MG63 (cell line): ENCODE data around the gene NDST4. TPM values are rescaled to one million over a fixed set of nuclear protein-coding genes. Genes with fewer than 3 reads are reported as not detected.

ENCODE experiments used
- DNase-seq: peaks from one replicate; pipeline ENCODE4 v3.0.0-alpha.2; 2020
- H3K27me3 ChIP-seq: fragments of 250-450 bp; sonication (Bioruptor Pico); 2 replicates; pipeline ENCODE4 v1.5.1; 2020; ENCODE audit warnings: mild to moderate bottlenecking, moderate library complexity
- H3K36me3 ChIP-seq: fragments of 250-450 bp; sonication (Bioruptor Pico); 2 replicates; pipeline ENCODE4 v1.5.1; 2020; ENCODE audit warnings: mild to moderate bottlenecking, moderate library complexity
- H3K4me3 ChIP-seq: fragments of 250-450 bp; sonication (Bioruptor Pico); 2 replicates; pipeline ENCODE4 v1.5.1; 2020; ENCODE audit warnings: mild to moderate bottlenecking, moderate library complexity
- H3K9me3 ChIP-seq: fragments of 250-450 bp; sonication (Bioruptor Pico); 2 replicates; pipeline ENCODE4 v1.5.1; 2020; ENCODE audit warnings: mild to moderate bottlenecking, moderate library complexity
- total RNA-seq: library from RNA; depleted of rRNA; stranded (reverse); fragments of >200 nt; shearing (Covaris generic); gene quantifications from 2 replicates; pipeline ENCODE4 v1.2.3, GENCODE V29; 2014; ENCODE audit warnings: low replicate concordance; rRNA removed

Gene NDST4
- not detected in 2 replicates for total RNA-seq

DNA sequence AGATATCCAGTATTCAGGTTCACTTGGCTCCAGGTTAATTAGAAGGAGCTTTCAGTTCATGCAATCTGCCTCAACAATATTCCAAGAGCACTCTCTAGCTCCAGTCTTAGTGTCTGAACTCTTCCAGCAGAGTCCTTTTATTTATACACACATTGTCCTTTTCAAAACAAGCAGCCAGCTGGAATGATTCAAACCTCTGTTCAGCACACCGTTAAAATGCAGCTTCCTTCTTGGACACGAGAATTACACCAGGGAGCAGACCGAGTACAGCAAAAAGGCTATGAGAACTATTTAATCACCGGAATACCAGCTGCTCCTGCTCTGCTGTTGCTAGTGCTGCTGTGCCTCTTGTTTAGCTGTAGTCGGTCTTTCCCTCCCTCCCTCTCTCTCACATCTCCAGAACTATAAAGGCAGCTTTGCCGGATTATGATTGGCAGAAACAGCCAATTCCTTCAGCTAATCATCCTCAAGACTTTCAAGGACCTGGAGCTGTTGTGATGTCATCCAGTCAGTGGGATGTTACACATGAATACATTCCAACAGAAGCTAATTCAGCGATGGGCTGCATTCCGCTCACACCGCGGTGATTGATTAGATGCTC, at the start of gene NDST4:
Gene NDST4 (minus strand): TSS at position 115 of the 601 bp plus-strand sequence. CDS start 36,584 bp downstream, outside the sequence.
- no peak for DNase-seq
- Histone ChIP-seq H3K4me3 (no peak within 1 kb of the TSS), H3K27me3 (no peaks in the 10 kb centered on the region), H3K9me3 (no peaks in the 10 kb centered on the region), H3K36me3 (no peaks in the 10 kb centered on the region)

- Histone ChIP-seq H3K9me3 (no peaks in the 10 kb centered on the region), H3K36me3 (no peaks in the 10 kb centered on the region), H3K27me3 (no peaks in the 10 kb centered on the region), H3K4me3 (no peak overlapping the region)
- DNase-seq = no peak
Measured at GRCh38 chr4:115159141-115159540, 45.7 kb upstream of the NDST4 start.

GRCh38 chr4:115158296-115158695, 44.9 kb upstream of the NDST4 start:
- no peak for DNase-seq
- H3K27me3 ChIP-seq = no peaks in the 10 kb centered on the region

GRCh38 chr4:115154826-115155225, 41.4 kb upstream of the NDST4 start:
- no peak for DNase-seq
- H3K36me3 ChIP-seq = no peaks in the 10 kb centered on the region
- no peaks in the 10 kb centered on the region for H3K9me3 ChIP-seq
- H3K27me3 ChIP-seq = no peaks in the 10 kb centered on the region
- no peak overlapping the region for H3K4me3 ChIP-seq

More at GRCh38 chr4:115158296-115158695, 44.9 kb upstream of the NDST4 start:
- Histone ChIP-seq H3K4me3 (no peak overlapping the region), H3K9me3 (no peaks in the 10 kb centered on the region), H3K36me3 (no peaks in the 10 kb centered on the region)

GRCh38 chr4:115152965-115153364, 39.5 kb upstream of the NDST4 start:
- no peak for DNase-seq
- Histone ChIP-seq H3K4me3 (no peak overlapping the region), H3K27me3 (no peaks in the 10 kb centered on the region), H3K36me3 (no peaks in the 10 kb centered on the region), H3K9me3 (no peaks in the 10 kb centered on the region)

DNA sequence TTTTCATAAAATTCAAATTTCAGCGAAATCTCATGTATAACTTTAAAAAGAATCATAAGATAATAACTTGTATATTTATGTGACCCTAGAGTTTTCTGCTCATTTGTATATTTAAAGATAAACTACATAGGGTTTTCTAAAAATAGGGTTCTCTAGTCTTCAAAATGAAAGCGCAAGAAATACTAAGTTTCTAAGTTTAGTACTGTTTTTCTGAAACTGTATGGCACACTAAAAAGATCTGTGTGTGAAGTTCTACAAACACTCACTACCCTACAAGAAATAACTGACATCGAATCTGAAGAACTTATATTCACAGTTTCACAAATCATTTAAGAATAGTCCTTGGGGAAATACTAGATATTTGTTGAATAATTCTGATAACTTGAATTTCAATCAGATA, 38.7 kb upstream of the NDST4 start:
- H3K9me3 ChIP-seq = no peaks in the 10 kb centered on the region
- no peak overlapping the region for H3K4me3 ChIP-seq
- H3K27me3 ChIP-seq = no peaks in the 10 kb centered on the region
- DNase-seq = no peak
- no peaks in the 10 kb centered on the region for H3K36me3 ChIP-seq

GRCh38 chr4:115149106-115149505, 35.7 kb upstream of the NDST4 start:
- no peak for DNase-seq

GRCh38 chr4:115145393-115146160, 32.2 kb upstream of the NDST4 start:
- DNase-seq = no peak
- Histone ChIP-seq H3K9me3 (no peaks in the 10 kb centered on the region), H3K27me3 (no peaks in the 10 kb centered on the region), H3K36me3 (no peaks in the 10 kb centered on the region), H3K4me3 (no peak overlapping the region)

More at GRCh38 chr4:115149106-115149505, 35.7 kb upstream of the NDST4 start:
- Histone ChIP-seq H3K9me3 (no peaks in the 10 kb centered on the region), H3K27me3 (no peaks in the 10 kb centered on the region), H3K36me3 (no peaks in the 10 kb centered on the region), H3K4me3 (no peak overlapping the region)

DNA sequence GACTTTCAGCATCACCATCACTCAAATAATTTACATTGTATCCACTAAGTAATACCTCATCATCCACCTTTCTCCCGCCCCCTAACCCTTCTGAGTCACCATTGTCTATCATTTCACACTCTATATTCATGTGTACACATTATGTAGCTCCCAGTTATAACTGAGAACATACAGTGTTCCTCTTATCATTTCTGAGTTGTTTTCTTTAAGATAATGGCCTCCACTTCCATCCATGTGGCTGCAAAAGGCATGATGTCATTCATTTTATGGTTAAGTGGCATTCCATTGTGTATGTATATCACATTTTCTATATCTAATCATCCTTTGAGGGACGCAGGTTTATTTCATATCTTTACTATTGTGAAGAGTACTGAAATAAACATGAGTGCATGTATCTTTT, 14.6 kb upstream of the NDST4 start:
- DNase-seq = no peak

DNA sequence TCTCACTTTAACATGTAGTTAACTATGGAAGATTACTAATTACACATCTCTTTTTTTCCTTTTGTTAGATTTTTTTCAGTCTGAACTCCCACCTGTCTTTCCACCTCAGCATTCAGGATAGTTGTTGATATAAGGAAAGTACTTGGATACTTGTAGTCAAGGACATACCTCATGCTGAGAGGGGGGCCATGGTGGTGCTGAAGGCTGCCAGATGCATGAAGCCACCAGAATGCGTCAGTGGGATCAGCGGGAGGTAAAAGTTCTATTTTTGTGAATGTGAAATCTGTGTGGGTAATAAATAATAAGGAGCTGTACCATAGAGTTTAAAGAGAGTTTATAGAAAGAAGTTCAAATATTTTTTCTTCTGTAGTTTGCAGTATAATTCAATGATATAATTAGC, 13.1 kb upstream of the NDST4 start:
- Histone ChIP-seq H3K9me3 (no peaks in the 10 kb centered on the region), H3K27me3 (no peaks in the 10 kb centered on the region)
- DNase-seq = no peak

More for the DNA sequence above, 14.6 kb upstream of the NDST4 start:
- Histone ChIP-seq H3K9me3 (no peaks in the 10 kb centered on the region), H3K27me3 (no peaks in the 10 kb centered on the region), H3K36me3 (no peaks in the 10 kb centered on the region), H3K4me3 (no peak overlapping the region)

GRCh38 chr4:115121351-115122043, 8.1 kb upstream of the NDST4 start:
- H3K9me3 ChIP-seq = no peaks in the 10 kb centered on the region
- no peak overlapping the region for H3K4me3 ChIP-seq
- DNase-seq = no peak
- H3K27me3 ChIP-seq = no peaks in the 10 kb centered on the region
- H3K36me3 ChIP-seq = no peaks in the 10 kb centered on the region

More for the DNA sequence above, 13.1 kb upstream of the NDST4 start:
- Histone ChIP-seq H3K36me3 (no peaks in the 10 kb centered on the region), H3K4me3 (no peak overlapping the region)

DNA sequence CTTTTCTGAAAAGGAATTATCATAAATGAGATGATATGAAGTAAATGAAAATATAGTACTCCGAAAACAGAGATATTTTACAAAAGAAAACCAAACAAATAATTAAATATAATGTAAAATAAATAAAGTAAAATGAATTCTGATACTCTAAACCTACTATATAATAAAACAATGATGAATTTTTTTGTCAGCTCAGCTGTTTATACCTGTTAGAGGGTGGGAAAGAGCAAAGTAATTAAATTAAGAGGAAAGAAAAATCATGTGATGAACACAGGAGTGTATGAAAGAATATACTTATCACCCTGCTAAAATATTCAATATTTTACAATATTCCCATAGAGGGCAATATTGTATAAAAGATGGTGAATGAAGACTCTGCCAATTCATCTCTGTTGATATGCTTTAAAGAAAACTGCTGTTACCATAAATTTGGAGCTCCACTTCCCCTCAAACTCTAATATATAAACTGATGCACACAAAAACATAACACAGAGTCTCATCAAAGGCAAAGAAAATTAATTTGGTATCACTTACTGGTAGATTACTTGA, 6.5 kb upstream of the NDST4 start:
- DNase-seq = no peak
- H3K4me3 ChIP-seq = no peak overlapping the region
- H3K36me3 ChIP-seq = no peaks in the 10 kb centered on the region
- H3K27me3 ChIP-seq = no peaks in the 10 kb centered on the region
- no peaks in the 10 kb centered on the region for H3K9me3 ChIP-seq

GRCh38 chr4:115117651-115118050, 4.2 kb upstream of the NDST4 start:
- no peaks in the 10 kb centered on the region for H3K9me3 ChIP-seq
- no peaks in the 10 kb centered on the region for H3K36me3 ChIP-seq
- no peak overlapping the region for H3K4me3 ChIP-seq
- no peak for DNase-seq
- H3K27me3 ChIP-seq = no peaks in the 10 kb centered on the region

DNA sequence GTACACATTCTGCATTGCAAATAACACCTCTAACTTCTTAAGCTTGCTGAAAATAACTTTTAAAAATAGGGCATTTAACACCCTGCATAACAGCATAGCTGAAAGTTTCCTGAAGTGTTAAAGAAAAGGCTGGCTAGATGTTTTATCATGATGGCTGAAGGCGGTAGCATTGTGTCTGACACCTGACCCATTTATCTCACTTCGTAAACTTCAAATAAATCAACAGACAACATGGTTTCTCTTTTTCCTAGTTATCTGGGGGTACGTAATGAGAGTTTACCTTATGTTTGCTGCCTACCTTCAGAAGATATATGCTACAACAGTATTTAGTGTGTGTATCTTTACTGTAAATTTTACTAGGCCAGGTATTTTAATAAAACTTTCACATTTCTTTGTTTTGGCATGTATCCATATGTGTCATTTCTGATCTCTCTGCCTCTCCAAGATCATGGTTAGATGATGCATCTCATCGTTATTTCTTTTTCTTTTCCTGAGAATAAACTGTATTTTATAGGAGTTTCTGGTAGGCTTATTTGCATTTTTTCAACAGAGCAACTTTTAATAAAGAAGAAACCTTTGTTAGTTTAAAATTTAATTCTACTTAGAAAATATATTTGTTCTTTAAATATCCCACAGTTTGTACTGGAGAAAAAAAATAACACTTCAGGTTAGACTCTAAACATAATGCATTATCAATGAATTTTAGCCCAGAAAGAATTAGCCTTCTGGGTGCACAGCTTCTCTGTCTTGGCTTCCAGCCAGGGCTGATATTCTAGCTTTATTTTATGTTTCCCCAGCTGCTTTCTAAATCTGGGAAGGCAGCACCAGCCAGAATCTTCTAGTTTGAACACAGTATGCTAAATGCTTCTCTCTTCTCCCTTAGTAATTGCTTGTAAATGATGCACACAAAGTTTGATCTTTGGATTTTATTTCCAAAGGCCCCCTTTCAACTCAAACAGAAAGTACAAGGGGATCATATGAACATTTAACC, 2.9 kb downstream of the NDST4 start:
- no peaks in the 10 kb centered on the region for H3K9me3 ChIP-seq
- no peak for DNase-seq
- H3K4me3 ChIP-seq = no peak overlapping the region
- no peaks in the 10 kb centered on the region for H3K36me3 ChIP-seq
- H3K27me3 ChIP-seq = no peaks in the 10 kb centered on the region

DNA sequence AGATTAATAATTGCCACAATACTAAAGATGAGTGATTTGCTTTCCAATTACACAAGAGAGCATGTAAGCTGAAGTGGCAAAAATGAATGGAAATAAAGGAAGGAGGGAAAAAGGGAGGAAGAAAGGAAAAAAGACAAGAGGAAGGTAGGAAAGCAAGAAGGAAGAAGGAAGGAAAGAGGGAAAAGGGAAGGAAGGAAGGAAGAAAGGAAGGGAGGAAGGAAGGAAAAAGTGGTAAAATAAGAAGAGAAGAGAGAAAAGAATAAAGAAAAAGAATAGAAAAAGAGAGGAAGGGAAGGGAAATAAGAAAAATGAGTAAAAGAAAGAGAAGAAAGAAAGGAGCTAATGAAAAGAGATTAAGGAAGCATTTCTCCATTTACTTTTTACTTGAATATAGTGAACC, 4.6 kb downstream of the NDST4 start:
- Histone ChIP-seq H3K9me3 (no peaks in the 10 kb centered on the region), H3K27me3 (no peaks in the 10 kb centered on the region), H3K36me3 (no peaks in the 10 kb centered on the region), H3K4me3 (no peak overlapping the region)
- no peak for DNase-seq

DNA sequence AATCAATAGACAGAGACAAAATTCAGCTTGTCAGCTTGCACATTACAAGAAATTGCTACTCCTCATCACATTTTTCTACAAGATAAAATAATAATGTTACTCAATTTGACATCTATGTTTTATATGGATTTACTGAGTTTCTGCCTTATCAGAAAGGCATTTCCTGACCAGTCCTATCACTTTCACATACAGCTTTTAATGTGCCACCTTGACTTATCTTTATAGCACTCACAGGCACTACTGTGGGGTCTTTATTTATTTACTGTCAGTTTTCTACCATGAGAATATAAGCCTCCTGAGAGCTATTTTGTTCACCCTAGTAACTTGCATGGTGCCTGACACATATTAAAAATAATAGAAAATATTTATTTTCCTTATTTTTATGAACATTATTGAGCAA, 6.0 kb downstream of the NDST4 start:
- DNase-seq = no peak
- Histone ChIP-seq H3K9me3 (no peaks in the 10 kb centered on the region), H3K4me3 (no peak overlapping the region), H3K27me3 (no peaks in the 10 kb centered on the region), H3K36me3 (no peaks in the 10 kb centered on the region)
